Muscle layer of duodenum (tissue), 2 donors: Measurements from ENCODE around the gene TCIRG1.

Experiments used
- H3K27ac ChIP-seq: one replicate; pipeline ENCODE4 v1.7.0; 2013; ENCODE audit warnings: mild to moderate bottlenecking, low read length
- H3K27me3 ChIP-seq: one replicate; pipeline ENCODE4 v1.7.0; 2013; ENCODE audit warnings: low read depth, mild to moderate bottlenecking, control low read depth, low read length
- H3K36me3 ChIP-seq, 2 donors: one replicate each; pipeline ENCODE4 v1.7.0; 2013; ENCODE audit warnings: low read length in 2 of 2, control low read depth in 1 of 2, mild to moderate bottlenecking in 1 of 2; ENCODE audit not compliant: insufficient read depth in 2 of 2, control insufficient read depth in 1 of 2
- H3K4me1 ChIP-seq, 2 donors: one replicate each; pipeline ENCODE4 v1.7.0; 2013; ENCODE audit warnings: low read length in 2 of 2, mild to moderate bottlenecking in 2 of 2, control low read depth in 1 of 2, moderate library complexity in 1 of 2; ENCODE audit not compliant: insufficient read depth in 2 of 2, control insufficient read depth in 1 of 2
- H3K4me3 ChIP-seq, 2 donors: one replicate each; pipeline ENCODE4 v1.7.0; 2013; ENCODE audit warnings: low read length in 2 of 2, low read depth in 1 of 2, mild to moderate bottlenecking in 1 of 2
- H3K9me3 ChIP-seq, 2 donors: one replicate each; pipeline ENCODE4 v1.7.0; 2013; ENCODE audit warnings: low read length in 2 of 2, control low read depth in 1 of 2, mild to moderate bottlenecking in 1 of 2; ENCODE audit not compliant: control insufficient read depth in 1 of 2
- donor health status: healthy.

The TCIRG1 gene

DNA sequence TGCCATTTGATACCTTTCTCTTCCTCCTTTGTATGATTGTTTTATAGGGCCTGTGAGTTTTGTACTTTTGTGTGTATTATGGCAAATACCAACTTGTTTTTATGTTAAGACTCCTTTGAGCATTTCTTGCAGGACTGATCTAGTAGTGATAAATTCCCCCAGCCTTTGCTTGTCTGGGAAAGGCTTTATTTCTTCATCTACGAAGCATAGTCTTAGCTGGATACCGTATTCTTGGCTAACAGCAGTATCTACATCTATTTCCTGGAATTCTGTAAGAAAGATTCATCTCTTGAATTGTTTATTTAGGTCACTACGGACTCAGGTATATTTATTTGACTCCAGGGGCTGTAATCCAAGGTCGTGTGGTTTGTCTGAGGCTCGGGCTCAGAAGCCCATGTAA, 14.3 kb upstream of the TCIRG1 start:
- H3K36me3 ChIP-seq = peaks cover 10 to 41% of the 10 kb centered on the region in 2 donors

GRCh38 chr11:68025047-68025446, 13.8 kb upstream of the TCIRG1 start:
- H3K9me3 ChIP-seq = peaks cover 0 to 4% of the 10 kb centered on the region in 2 donors
- no peak overlapping the region for H3K4me3 ChIP-seq
- peaks cover 0 to 6% of the 10 kb centered on the region in 2 donors for H3K4me1 ChIP-seq
- H3K27ac ChIP-seq = no peak overlapping the region
- no peaks in the 10 kb centered on the region for H3K27me3 ChIP-seq
- H3K36me3 ChIP-seq = peaks cover 10 to 41% of the 10 kb centered on the region in 2 donors

More for the DNA sequence above, 14.3 kb upstream of the TCIRG1 start:
- Histone ChIP-seq H3K27ac (no peak overlapping the region), H3K27me3 (no peaks in the 10 kb centered on the region), H3K9me3 (peaks cover 0 to 4% of the 10 kb centered on the region in 2 donors), H3K4me1 (peaks cover 0 to 3% of the 10 kb centered on the region in 2 donors), H3K4me3 (no peak overlapping the region)

- H3K27ac ChIP-seq = no peak overlapping the region
- H3K36me3 ChIP-seq = peaks cover 10 to 41% of the 10 kb centered on the region in 2 donors
- peaks cover under 1 to 11% of the 10 kb centered on the region in 2 donors for H3K4me1 ChIP-seq
- H3K27me3 ChIP-seq = no peaks in the 10 kb centered on the region
- no peak overlapping the region for H3K4me3 ChIP-seq
- H3K9me3 ChIP-seq = peaks cover 0 to 4% of the 10 kb centered on the region in 2 donors
Measured at GRCh38 chr11:68026391-68027105, 12.3 kb upstream of the TCIRG1 start.

DNA sequence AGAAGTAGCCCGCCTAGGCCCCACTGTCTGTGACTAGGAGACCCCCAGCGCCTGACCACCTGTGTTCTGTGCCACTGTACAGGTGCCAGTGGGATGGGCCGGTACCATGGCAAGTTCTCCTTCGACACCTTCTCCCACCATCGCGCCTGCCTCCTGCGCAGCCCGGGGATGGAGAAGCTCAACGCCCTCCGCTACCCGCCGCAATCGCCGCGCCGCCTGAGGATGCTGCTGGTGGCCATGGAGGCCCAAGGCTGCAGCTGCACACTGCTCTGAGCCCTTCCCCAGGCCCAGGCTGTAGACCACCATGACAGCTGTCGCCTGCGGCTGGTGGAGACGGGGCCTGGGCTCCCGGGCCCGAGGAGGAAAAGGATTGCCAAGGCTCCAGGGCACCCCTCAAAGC, 11.2 kb upstream of the TCIRG1 start:
- Histone ChIP-seq H3K4me1 (peaks cover 6 to 22% of the 10 kb centered on the region in 2 donors), H3K9me3 (peaks cover 0 to 4% of the 10 kb centered on the region in 2 donors), H3K27me3 (no peaks in the 10 kb centered on the region), H3K4me3 (no peak overlapping the region), H3K27ac (no peak overlapping the region), H3K36me3 (peaks cover 10 to 37% of the 10 kb centered on the region in 2 donors)

DNA sequence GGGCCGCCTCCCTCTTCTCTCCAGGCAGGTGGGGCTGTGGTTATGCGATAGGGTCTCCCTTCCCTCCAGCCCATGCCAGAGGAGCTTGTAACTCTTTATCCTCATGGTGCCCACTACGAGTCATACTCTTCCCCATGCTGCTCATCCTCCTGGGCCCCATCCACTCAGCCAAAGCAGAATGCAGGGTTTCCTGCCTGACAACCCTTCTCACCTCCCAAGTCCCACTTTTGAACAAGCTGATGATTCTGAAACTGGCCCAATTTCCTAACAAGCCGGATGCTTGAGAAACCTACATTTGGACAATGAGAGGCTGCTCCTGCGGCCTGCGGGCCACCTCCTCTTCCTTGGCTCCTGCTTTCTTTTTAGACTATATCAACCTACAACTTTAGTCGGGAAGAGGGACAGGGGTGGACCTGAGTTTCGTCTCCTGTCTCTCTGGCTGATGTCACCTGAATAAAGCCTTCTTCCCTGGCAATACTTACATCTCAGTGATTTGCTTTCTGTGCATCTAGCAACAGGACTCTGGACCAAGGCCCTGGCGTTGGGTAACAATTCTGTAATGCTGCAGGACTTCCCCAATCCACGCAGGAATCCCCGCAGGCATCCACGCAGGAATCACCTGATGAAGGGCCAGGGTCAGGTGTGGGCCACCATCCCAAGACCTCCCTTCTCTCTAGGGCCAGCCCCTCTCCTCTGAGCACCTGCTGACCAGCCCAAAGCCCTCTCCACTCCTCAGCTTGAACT, 9.9 kb upstream of the TCIRG1 start:
- Histone ChIP-seq H3K27ac (no peak overlapping the region), H3K9me3 (peaks cover 0 to 2% of the 10 kb centered on the region in 2 donors), H3K4me1 (peaks cover 6 to 24% of the 10 kb centered on the region in 2 donors), H3K36me3 (peaks cover 13 to 40% of the 10 kb centered on the region in 2 donors), H3K27me3 (no peaks in the 10 kb centered on the region), H3K4me3 (no peak overlapping the region)

- Histone ChIP-seq H3K9me3 (no peaks in the 10 kb centered on the region), H3K4me1 (peaks cover 6 to 27% of the 10 kb centered on the region in 2 donors), H3K27me3 (no peaks in the 10 kb centered on the region), H3K4me3 (peak within 1 kb of the TSS; percentile 81 to 93), H3K36me3 (peaks cover 10 to 29% of the 10 kb centered on the region in 2 donors), H3K27ac (peak within 1 kb of the TSS; percentile 90)
Measured at GRCh38 chr11:68030318-68031143, 8.3 kb upstream of the TCIRG1 start, which contains the start of gene NDUFS8. NDUFS8 (plus strand) TSS chr11:68030681; CDS start chr11:68032152, 1,471 bp downstream.

DNA sequence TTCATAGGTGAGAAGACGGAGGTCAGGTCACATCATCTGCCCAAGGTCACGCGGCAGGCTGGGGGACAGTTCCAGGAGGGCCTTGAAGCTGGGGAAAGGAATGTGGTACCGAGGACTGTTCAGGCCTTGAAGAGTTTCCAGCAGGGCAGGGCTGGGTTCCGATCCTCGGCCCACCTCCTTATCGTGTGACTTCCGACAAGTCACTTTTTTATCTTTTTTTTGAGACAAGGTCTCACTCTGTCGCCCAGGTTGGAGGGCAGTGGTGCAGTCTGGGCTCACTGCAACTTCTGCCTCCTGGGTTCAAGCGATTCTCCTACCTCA, 7.7 kb upstream of the TCIRG1 start:
- H3K4me3 ChIP-seq = peak overlapping the region; percentile 81 to 93
- H3K4me1 ChIP-seq = peaks cover 6 to 28% of the 10 kb centered on the region in 2 donors
- peak overlapping the region; percentile 90 for H3K27ac ChIP-seq
- no peaks in the 10 kb centered on the region for H3K9me3 ChIP-seq
- H3K36me3 ChIP-seq = peaks cover 6 to 26% of the 10 kb centered on the region in 2 donors
- no peaks in the 10 kb centered on the region for H3K27me3 ChIP-seq

GRCh38 chr11:68032003-68032402, 6.8 kb upstream of the TCIRG1 start:
- no peak overlapping the region for H3K27ac ChIP-seq
- peak overlapping the region in 1 of 2 donors; percentile 81 for H3K4me3 ChIP-seq
- no peaks in the 10 kb centered on the region for H3K27me3 ChIP-seq
- H3K36me3 ChIP-seq = peaks cover 6 to 24% of the 10 kb centered on the region in 2 donors
- H3K4me1 ChIP-seq = peaks cover 6 to 34% of the 10 kb centered on the region in 2 donors
- H3K9me3 ChIP-seq = no peaks in the 10 kb centered on the region

GRCh38 chr11:68032997-68033707, 5.7 kb upstream of the TCIRG1 start:
- no peak overlapping the region for H3K4me3 ChIP-seq
- H3K4me1 ChIP-seq = peaks cover 9 to 45% of the 10 kb centered on the region in 2 donors
- H3K27me3 ChIP-seq = no peaks in the 10 kb centered on the region
- no peak overlapping the region for H3K27ac ChIP-seq
- peaks cover 6 to 20% of the 10 kb centered on the region in 2 donors for H3K36me3 ChIP-seq
- H3K9me3 ChIP-seq = no peaks in the 10 kb centered on the region

- no peaks in the 10 kb centered on the region for H3K9me3 ChIP-seq
- peaks cover 6 to 20% of the 10 kb centered on the region in 2 donors for H3K36me3 ChIP-seq
- H3K4me3 ChIP-seq = no peak overlapping the region
- H3K27ac ChIP-seq = no peak overlapping the region
- no peaks in the 10 kb centered on the region for H3K27me3 ChIP-seq
- H3K4me1 ChIP-seq = peaks cover 13 to 50% of the 10 kb centered on the region in 2 donors
Measured at GRCh38 chr11:68033708-68034045, 5.1 kb upstream of the TCIRG1 start.
